HG02571 (cell line): ENCODE measurements around the gene TAF11L6.
"Not testable (repeated sequence)": the region's sequence is repeated elsewhere in the genome, so short reads cannot be mapped to it uniquely, and the experiment has no call there.

ENCODE experiments used
- ATAC-seq: cut with Tn5 transposase; IDR thresholded peaks from one replicate; pipeline ENCODE4 v1.9.1; 2021; ENCODE audit warnings: mild to moderate bottlenecking, moderate library complexity; ENCODE audit not compliant: unreplicated experiment

The TAF11L6 gene

GRCh38 chr5:17528369-17528768, at the start of gene TAF11L6:
Gene TAF11L6, plus strand, starts transcription at chr5:17528669.
- ATAC-seq = not testable (repeated sequence)

- ATAC-seq = no peak
Observed at GRCh38 chr5:17481378-17481777, 47.1 kb upstream of the TAF11L6 start.

- ATAC-seq = no peak
Observed at GRCh38 chr5:17482790-17483189, 45.7 kb upstream of the TAF11L6 start.

GRCh38 chr5:17486464-17487173, 41.9 kb upstream of the TAF11L6 start:
- ATAC-seq = not testable (repeated sequence)

GRCh38 chr5:17487174-17487512, 41.3 kb upstream of the TAF11L6 start:
- no peak for ATAC-seq

- not testable (repeated sequence) for ATAC-seq
Observed at GRCh38 chr5:17491257-17491656, 37.2 kb upstream of the TAF11L6 start.

GRCh38 chr5:17492770-17493169, 35.7 kb upstream of the TAF11L6 start:
- ATAC-seq = no peak

GRCh38 chr5:17497446-17497845, 31.0 kb upstream of the TAF11L6 start:
- no peak for ATAC-seq

GRCh38 chr5:17497931-17498330, 30.5 kb upstream of the TAF11L6 start, which contains the start of gene TAF11L2:
Gene TAF11L2, plus strand, starts transcription at chr5:17498231.
- not testable (repeated sequence) for ATAC-seq

- no peak for ATAC-seq
Observed at GRCh38 chr5:17511775-17512325, 16.6 kb upstream of the TAF11L6 start.

- not testable (repeated sequence) for ATAC-seq
Observed at GRCh38 chr5:17517526-17517925, 10.9 kb upstream of the TAF11L6 start.

- ATAC-seq = not testable (repeated sequence)
Observed at GRCh38 chr5:17518067-17518466, 10.4 kb upstream of the TAF11L6 start, which contains the start of gene TAF11L3. Gene TAF11L3, plus strand, starts transcription at chr5:17518367.

GRCh38 chr5:17519508-17519907, 9.0 kb upstream of the TAF11L6 start:
- ATAC-seq = not testable (repeated sequence)

- ATAC-seq = not testable (repeated sequence)
Observed at GRCh38 chr5:17521501-17521900, 7.0 kb upstream of the TAF11L6 start, which contains the start of gene TAF11L4. Gene TAF11L4, plus strand, starts transcription at chr5:17521801.

GRCh38 chr5:17524935-17525334, 3.5 kb upstream of the TAF11L6 start, which contains the start of gene TAF11L5:
Gene TAF11L5, plus strand, starts transcription at chr5:17525235.
- ATAC-seq = not testable (repeated sequence)

GRCh38 chr5:17526504-17526903, 2.0 kb upstream of the TAF11L6 start:
- ATAC-seq = not testable (repeated sequence)
